ENCODE data around the gene ZFP2.
"Not testable (repeated sequence)": the region's sequence is repeated elsewhere in the genome, so short reads cannot be mapped to it uniquely, and the experiment has no call there.

Gene ZFP2

GRCh38 chr5:178895615-178896571, at the start of gene ZFP2:
ZFP2 (plus strand) TSS chr5:178895913; CDS start chr5:178931314, 35,401 bp downstream.
- TF ChIP-seq, protein P1, sequence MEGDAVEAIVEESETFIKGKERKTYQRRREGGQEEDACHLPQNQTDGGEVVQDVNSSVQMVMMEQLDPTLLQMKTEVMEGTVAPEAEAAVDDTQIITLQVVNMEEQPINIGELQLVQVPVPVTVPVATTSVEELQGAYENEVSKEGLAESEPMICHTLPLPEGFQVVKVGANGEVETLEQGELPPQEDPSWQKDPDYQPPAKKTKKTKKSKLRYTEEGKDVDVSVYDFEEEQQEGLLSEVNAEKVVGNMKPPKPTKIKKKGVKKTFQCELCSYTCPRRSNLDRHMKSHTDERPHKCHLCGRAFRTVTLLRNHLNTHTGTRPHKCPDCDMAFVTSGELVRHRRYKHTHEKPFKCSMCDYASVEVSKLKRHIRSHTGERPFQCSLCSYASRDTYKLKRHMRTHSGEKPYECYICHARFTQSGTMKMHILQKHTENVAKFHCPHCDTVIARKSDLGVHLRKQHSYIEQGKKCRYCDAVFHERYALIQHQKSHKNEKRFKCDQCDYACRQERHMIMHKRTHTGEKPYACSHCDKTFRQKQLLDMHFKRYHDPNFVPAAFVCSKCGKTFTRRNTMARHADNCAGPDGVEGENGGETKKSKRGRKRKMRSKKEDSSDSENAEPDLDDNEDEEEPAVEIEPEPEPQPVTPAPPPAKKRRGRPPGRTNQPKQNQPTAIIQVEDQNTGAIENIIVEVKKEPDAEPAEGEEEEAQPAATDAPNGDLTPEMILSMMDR (IDR thresholded peaks at IDR 0.05; ENCODE audit: low read depth, low read length, missing control alignments), result no peak
- no peaks in the 10 kb centered on the region for H3K27me3 ChIP-seq (replicated peaks)

GRCh38 chr5:178849316-178849715, 46.4 kb upstream of the ZFP2 start:
- no peaks in the 10 kb centered on the region for H3K27me3 ChIP-seq (replicated peaks)
- no peaks in the 10 kb centered on the region for H3K36me3 ChIP-seq (replicated peaks)
- TF ChIP-seq, protein P1 (IDR thresholded peaks at IDR 0.05; ENCODE audit: low read depth, low read length, missing control alignments), result no peak
- H3K4me3 ChIP-seq (ENCODE audit: low read depth, low read length), result no peak overlapping the region
- no peak for DNase-seq
- no peak overlapping the region for H3K27ac ChIP-seq
- in situ Hi-C loops (cut with HindIII; ENCODE audit: low pct_ligation_motif_present, low sequenced_read_pairs), result no loop called here

More at GRCh38 chr5:178895615-178896571, at the start of gene ZFP2:
- Histone ChIP-seq H3K27ac (no peak within 1 kb of the TSS), H3K4me3 (ENCODE audit: low read depth, low read length) (peak within 1 kb of the TSS; percentile 71), H3K36me3 (replicated peaks) (no peaks in the 10 kb centered on the region)
- in situ Hi-C loops (cut with HindIII; ENCODE audit: low pct_ligation_motif_present, low sequenced_read_pairs), result no loop called here
- peak; percentile 46 for DNase-seq

DNA sequence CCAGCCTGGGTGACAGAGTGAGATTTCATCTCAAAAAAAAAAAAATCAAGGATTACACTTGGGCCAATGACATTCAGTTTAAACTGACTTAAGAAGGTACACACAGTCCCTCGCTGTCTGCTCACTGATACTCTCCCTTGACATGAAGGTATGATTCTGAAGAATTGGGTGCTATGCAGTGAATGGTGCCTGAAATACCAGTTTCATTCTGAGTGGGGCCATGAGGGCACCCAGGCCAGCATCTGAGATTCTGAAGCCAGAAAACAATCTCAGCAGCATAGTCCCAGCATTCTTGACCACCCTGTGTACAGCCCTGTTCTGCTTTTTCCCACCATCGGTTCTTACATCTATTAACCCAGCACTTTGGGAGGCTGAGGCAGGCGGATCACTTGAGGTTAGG, 43.8 kb upstream of the ZFP2 start:
- in situ Hi-C loops (cut with HindIII; ENCODE audit: low pct_ligation_motif_present, low sequenced_read_pairs), result no loop called here
- TF ChIP-seq, protein P1 (IDR thresholded peaks at IDR 0.05; ENCODE audit: low read depth, low read length, missing control alignments), result no peak
- DNase-seq, result no peak
- Histone ChIP-seq H3K27ac (no peak overlapping the region), H3K4me3 (ENCODE audit: low read depth, low read length) (no peak overlapping the region), H3K36me3 (replicated peaks) (no peaks in the 10 kb centered on the region), H3K27me3 (replicated peaks) (no peaks in the 10 kb centered on the region)

DNA sequence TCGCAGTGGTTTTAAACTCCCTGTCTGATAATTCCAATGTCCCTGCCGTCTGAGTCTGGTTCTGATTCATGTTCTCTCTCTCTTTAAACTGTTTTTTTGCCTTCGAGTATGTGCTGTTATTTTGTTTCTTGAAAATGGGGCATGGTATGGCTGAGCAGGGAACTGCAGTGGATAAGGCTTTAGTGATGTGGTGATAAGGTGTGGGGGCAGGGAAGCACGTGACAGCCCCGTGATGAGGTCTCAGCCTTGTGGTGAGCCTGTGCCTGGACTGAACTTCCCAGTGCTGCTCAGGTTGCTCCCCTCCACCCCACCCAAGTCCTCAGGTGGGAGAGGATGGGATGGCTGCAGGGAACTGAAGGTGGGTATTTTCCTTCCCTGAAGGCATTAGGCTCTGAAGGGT, 41.4 kb upstream of the ZFP2 start:
- TF ChIP-seq, protein P1 (IDR thresholded peaks at IDR 0.05; ENCODE audit: low read depth, low read length, missing control alignments), result no peak

GRCh38 chr5:178859625-178860521, 35.8 kb upstream of the ZFP2 start, which contains the start of gene ZNF354B:
ZNF354B (plus strand) TSS chr5:178859953; CDS start chr5:178861048, 1,095 bp downstream.
- no peaks in the 10 kb centered on the region for H3K27me3 ChIP-seq (replicated peaks)
- DNase-seq, result peak; percentile 92
- H3K36me3 ChIP-seq (replicated peaks), result peaks cover 7% of the 10 kb centered on the region
- H3K27ac ChIP-seq, result peak within 1 kb of the TSS; percentile 84
- TF ChIP-seq, protein P1 (IDR thresholded peaks at IDR 0.05; ENCODE audit: low read depth, low read length, missing control alignments), result peak; percentile 28
- peak within 1 kb of the TSS; percentile 71 for H3K4me3 ChIP-seq (ENCODE audit: low read depth, low read length)
- in situ Hi-C loops (cut with HindIII; ENCODE audit: low pct_ligation_motif_present, low sequenced_read_pairs), result no loop called here

More for the DNA sequence above, 41.4 kb upstream of the ZFP2 start:
- Histone ChIP-seq H3K27ac (no peak overlapping the region), H3K27me3 (replicated peaks) (no peaks in the 10 kb centered on the region), H3K4me3 (ENCODE audit: low read depth, low read length) (no peak overlapping the region), H3K36me3 (replicated peaks) (no peaks in the 10 kb centered on the region)
- in situ Hi-C loops (cut with HindIII; ENCODE audit: low pct_ligation_motif_present, low sequenced_read_pairs), result no loop called here
- no peak for DNase-seq

DNA sequence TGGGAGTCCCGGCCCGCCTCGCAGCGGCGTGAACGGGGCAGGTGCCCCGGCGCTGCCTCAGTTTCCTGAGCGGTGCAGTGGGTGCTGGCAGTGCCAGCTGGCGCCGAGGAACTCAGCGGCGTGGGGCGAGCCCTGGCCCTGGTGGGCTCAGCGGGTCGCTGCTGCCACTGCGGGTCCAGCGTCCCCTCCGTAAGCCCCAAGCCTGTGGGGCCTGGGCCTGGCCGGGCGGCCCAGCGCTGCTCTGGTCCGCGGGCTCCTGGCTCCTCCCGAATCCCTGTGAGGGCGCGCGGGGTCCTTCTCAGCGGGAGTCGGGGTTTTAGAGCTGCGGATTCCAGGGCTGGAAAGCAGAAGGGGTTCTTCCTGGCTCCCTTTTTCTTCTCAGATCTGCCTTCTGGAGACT, 35.1 kb upstream of the ZFP2 start:
- DNase-seq; in situ Hi-C loops (cut with HindIII; ENCODE audit: low pct_ligation_motif_present, low sequenced_read_pairs); H3K27me3 ChIP-seq (replicated peaks): not testable (repeated sequence)
- Histone ChIP-seq H3K27ac (peak overlapping the region; percentile 84), H3K4me3 (ENCODE audit: low read depth, low read length) (peak overlapping the region; percentile 71), H3K36me3 (replicated peaks) (peaks cover 12% of the 10 kb centered on the region)

All from brain microvascular endothelial cell (primary cell).